UCSD-AML1 (cell line): ENCODE data around the gene METTL24.

Experiments
- DNase-seq: peaks from one replicate; lab custom pipeline; 2025; ENCODE audit not compliant: unreplicated experiment; lab: John Stamatoyannopoulos, UW

METTL24 gene

DNA sequence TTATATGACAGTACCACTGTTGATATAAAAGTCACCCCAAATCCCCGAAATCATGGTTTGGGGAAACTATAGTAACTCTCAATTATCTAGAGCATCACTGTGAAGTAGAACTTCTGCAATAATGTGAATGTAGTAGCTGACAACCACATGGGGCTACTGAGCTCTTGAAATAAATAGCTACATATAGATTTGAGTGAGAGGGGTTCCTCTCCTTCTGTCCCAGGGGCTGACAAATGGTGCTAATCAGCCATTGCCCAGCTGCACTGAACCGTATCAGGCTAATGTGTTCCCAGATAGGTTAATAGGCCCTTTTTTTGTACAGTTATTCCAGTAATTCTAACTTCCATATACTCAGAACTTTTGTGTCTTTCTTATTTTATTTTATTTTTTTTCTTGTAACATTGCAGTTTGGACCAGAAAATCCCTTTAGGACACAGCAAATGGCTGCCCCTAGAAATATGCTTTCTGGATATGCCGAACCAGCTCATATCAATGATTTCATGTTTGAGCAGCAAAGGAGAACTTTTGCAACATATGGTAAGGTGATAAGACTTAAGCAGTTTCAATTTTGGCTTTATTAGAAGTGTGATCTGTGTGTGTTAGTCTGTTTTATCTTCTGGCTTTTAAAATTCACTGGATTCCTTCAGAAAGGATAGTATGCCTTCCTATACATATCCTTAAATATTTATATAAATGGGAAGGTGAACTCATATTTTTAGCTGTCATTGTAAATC, 156.8 kb downstream of the METTL24 start:
- DNase-seq: no peak

DNA sequence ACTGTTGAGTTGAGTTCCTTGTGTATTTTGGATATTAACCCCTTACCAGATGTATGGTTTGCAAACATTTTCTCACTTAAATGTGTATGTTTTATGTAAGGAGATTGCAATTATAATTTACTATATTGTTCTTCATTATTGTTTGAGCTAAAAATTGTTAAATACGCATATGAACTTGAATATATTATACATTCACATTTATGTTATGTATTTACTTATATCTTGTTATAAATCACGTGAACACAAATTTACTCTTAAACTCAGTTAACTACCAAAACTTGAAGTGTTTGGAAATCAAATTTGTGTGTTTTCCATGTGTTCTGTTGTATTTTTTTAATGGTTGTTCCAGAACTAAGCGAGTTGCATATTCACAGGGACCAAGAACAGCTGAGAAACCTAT, 159.6 kb downstream of the METTL24 start:
- DNase-seq: no peak

DNA sequence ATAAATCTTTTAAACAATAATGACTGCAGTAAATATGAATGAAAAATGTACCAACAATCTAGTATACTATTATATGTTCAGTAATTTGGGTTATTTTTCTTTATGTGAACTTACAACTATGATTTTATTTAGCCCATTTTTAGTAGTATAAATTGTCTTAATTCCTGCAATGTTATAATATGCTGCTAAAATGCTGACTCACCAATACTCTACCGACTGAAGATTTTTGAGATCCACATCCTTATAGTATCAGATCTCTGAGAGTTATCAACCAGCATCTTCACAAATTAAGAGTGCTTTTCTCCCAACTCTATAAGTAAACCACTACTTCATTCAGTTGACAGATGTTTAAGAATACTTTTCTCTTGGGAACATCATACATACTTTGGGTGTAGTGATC, 161.3 kb downstream of the METTL24 start:
- DNase-seq: no peak

GRCh38 chr6:110195639-110196038, 162.5 kb downstream of the METTL24 start:
- DNase-seq: no peak
